Fibroblast of skin of back (primary cell): ENCODE measurements around the gene TM7SF2.

Experiments used
- DNase-seq: peaks from one replicate; pipeline ENCODE4 v3.0.0-alpha.2; 2013

Gene TM7SF2

DNA sequence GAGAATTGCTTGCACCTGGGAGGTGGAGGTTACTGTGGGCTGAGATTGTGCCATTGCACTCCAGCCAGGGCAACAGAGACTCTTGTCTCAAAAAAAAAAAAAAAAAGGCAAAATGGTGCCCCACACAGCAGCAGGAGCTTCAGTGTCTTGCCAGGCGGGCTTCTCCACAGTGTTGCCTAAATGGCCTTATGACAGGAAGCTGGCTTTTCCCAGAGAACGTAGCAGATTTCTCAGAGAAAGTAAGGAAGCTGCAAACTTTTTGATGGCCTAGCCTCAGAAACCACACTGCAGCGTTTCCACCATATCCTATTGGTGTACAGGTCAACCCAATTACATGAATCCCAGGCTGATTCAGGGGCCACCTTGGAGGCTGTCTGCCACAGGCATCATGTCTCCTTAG, 45.7 kb downstream of the TM7SF2 start:
- DNase-seq, result no peak

DNA sequence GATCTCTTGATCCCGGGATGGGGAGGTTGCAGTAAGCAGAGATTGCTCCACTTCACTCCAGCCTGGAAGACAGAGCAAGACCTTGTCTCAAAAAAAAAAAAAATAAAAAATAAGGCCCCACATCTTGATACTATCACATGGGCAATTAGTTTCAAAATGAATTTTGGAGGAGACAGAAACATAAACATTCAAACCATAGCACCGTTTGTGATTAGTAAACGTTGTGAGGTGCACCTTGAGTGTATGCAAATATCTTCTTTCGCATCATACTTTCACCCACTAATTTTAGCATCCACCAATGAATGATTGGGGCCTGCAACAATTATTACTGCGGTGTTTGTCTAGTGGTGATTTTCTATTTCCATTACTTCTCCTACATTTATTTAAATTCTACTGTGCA, 47.3 kb downstream of the TM7SF2 start:
- DNase-seq, result no peak

DNA sequence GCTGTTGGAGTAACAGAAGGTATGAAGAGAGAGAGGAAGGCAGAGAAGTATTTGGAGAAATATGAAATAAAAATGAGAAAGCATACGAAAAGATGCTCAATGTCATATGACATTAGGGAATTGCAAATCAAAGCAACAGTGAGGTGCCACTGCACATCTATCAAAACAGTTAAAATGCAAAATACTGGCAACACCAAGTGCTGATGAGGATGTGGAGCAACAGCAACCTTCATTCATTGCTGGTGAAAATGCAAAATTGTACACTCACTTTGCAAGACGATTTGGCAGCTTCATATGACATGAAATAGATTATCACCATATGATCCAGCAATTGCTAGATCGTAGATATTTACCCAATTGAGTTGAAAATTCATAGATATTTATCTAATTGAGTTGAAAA, 49.0 kb downstream of the TM7SF2 start:
- no peak for DNase-seq

DNA sequence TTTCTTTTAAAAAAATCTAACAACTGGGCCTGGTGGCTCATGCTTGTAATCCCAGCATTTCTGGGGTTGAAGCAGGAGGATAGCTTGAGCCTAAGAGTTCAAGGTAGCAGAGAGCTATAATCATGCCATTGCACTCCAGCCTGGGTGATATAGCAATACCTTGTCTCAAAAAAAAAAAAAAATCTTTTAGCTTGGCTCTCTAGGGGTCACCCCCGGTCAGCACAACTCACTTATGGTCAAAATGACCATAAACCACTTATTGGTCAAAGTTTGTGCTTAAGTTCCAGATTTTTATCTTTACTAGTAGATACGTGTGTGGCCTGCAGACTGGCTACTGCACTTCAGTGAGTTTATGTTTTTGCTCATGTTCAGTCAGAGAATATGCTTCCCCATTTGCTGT, 52.0 kb downstream of the TM7SF2 start:
- DNase-seq, result no peak
